ENCODE data around the gene TMEM266. TPM values are rescaled to one million over a fixed set of nuclear protein-coding genes. Genes with fewer than 3 reads are reported as not detected.

Gene TMEM266
- total and polyA plus RNA-seq, 8 donors = 1.9 to 5.5 (median 4.2) TPM

- H3K4me3 ChIP-seq = no peak overlapping the region
- no peak overlapping the region for H3K27ac ChIP-seq
- H3K9me3 ChIP-seq = no peaks in the 10 kb centered on the region
- peaks cover 0 to 11% (median 4%) of the 10 kb centered on the region in 3 donors for H3K4me1 ChIP-seq
- DNase-seq = no peak
- FAIRE-seq = no peak
- intact Hi-C loops (cut with DNase I) = no loop called here
- no peaks in the 10 kb centered on the region for H3K27me3 ChIP-seq
- WGBS, 2 donors = 65 to 66% methylated on average over 7 of the region's 7 CpGs
- H3K36me3 ChIP-seq = peaks cover 0 to 7% (median 0%) of the 10 kb centered on the region in 3 donors
- no peak for TF ChIP-seq CTCF (IDR thresholded peaks at IDR 0.05)
- peak; percentile 49 to 85 (median 70) for ATAC-seq
These were observed 157.5 kb downstream of the TMEM266 start for GRCh38 chr15:76217029-76217881.

DNA sequence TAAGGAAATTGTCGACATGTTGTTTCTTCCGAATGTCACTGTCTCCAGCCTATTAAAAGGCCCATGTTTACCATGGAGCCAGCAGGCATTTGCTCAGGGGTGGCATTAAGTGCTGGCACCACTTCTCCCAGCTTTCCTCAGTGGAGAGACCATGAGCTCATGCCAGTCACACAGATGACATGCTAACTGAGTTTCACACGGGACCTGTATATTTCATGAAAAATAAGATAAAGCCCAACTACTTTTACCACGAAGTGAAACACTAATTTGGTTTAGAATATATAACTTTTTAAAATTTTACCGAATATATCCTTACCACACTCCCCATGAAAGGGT is 158.1 kb downstream of the TMEM266 start:
- TF ChIP-seq CTCF (IDR thresholded peaks at IDR 0.05) = no peak
- ATAC-seq (peak in 3 of 4 donors; percentile 40 to 63 (median 55)), DNase-seq (no peak), FAIRE-seq (no peak)
- no peak overlapping the region for H3K27ac ChIP-seq
- H3K4me1 ChIP-seq = peaks cover 0 to 11% (median 4%) of the 10 kb centered on the region in 3 donors
- H3K9me3 ChIP-seq = no peaks in the 10 kb centered on the region
- 64 to 67% methylated on average over 5 of the region's 5 CpGs for WGBS, 2 donors
- H3K36me3 ChIP-seq = peaks cover 0 to 8% (median 0%) of the 10 kb centered on the region in 3 donors
- no peaks in the 10 kb centered on the region for H3K27me3 ChIP-seq
- H3K4me3 ChIP-seq = no peak overlapping the region
- intact Hi-C loops (cut with DNase I) = no loop called here

DNA sequence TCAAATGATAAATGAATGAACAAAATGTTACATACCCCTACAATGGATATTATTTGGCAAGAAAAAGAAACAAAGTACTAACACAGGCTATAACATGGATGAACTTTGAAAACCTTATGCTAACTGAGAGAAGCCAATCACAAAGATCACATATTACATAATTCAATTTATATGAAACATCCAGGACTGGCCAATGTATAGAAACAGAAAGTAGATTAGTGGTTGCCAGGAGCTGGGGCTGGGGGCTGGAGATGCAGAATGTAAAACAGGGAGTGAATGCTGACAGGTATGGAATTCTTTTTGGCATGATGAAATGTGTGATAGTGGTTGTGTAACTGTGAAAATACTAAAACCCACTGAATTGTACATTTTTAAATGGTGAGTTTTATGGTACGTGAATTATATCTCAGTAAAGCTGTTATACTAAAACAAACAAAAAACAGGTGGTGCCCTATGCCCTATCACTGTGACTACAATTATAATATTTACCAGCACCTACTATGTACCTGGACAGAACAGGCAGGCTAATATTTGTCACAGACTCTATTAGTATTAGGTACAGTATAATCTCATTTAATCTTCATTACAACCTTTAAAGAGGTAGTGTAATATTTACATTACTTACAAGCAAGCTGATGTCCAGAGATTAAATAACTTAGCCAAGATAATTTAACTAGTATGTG is 161.4 kb downstream of the TMEM266 start:
- no peaks in the 10 kb centered on the region for H3K9me3 ChIP-seq
- no peak for TF ChIP-seq CTCF (IDR thresholded peaks at IDR 0.05)
- H3K4me3 ChIP-seq = no peak overlapping the region
- no peak overlapping the region for H3K27ac ChIP-seq
- no peak for FAIRE-seq
- intact Hi-C loops (cut with DNase I) = no loop called here
- H3K4me1 ChIP-seq = peaks cover 0 to 11% (median 4%) of the 10 kb centered on the region in 3 donors
- H3K27me3 ChIP-seq = no peaks in the 10 kb centered on the region
- peaks cover 0 to 16% (median 0%) of the 10 kb centered on the region in 3 donors for H3K36me3 ChIP-seq
- no peak for ATAC-seq
- 56 to 68% methylated on average over 1 of the region's 1 CpG for WGBS, 2 donors
- no peak for DNase-seq

- H3K27me3 ChIP-seq = no peaks in the 10 kb centered on the region
- no peak for ATAC-seq
- DNase-seq = no peak
- FAIRE-seq = peak; percentile 98
- H3K27ac ChIP-seq = no peak overlapping the region
- no peak for TF ChIP-seq CTCF (IDR thresholded peaks at IDR 0.05)
- peaks cover 0 to 8% (median 4%) of the 10 kb centered on the region in 3 donors for H3K4me1 ChIP-seq
- no peak overlapping the region for H3K4me3 ChIP-seq
- intact Hi-C loops (cut with DNase I) = no loop called here
- H3K9me3 ChIP-seq = no peaks in the 10 kb centered on the region
- H3K36me3 ChIP-seq = peaks cover 0 to 16% (median 0%) of the 10 kb centered on the region in 3 donors
- 94 to 98% methylated on average over 4 of the region's 4 CpGs for WGBS, 2 donors
These were observed 162.4 kb downstream of the TMEM266 start for GRCh38 chr15:76222159-76222558.

Measured in pancreas (tissue), 10 donors.